ENCODE measurements around the gene CLDN16.
A peak's percentile ranks its signal among the peaks of the same experiment; 100 is the strongest.

Gene CLDN16, protein sequence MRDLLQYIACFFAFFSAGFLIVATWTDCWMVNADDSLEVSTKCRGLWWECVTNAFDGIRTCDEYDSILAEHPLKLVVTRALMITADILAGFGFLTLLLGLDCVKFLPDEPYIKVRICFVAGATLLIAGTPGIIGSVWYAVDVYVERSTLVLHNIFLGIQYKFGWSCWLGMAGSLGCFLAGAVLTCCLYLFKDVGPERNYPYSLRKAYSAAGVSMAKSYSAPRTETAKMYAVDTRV

DNA sequence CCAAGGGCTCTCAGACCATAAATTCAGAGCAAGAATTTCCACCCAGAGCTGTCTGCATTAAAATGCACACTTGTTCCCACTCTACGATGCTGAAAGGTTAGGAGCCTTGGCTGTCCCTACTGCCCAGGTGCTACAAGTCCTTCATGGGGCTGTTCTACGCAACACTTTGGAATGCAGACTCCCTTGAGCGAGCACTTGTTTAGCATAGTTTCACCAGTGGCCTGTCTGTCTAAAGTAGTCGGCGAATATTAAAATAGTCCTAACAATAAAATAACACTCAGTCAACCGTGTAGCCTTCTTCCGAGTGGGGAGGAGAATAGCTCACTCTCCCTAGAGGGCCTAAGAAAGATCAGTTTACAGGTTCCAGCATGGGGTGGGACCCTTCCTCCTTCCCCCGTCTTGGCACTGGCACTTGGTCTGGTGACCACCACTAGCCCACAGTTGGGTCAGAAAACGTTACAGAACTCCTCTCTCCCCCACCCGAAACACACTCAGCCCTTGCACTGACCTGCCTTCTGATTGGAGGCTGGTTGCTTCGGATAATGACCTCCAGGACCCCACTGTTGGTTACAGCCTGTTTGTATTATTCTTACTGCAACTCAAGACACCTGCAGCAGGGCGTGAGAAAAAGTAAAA, at the start of gene CLDN16:
Gene CLDN16 (plus strand): TSS at position 586 of the 636 bp plus-strand sequence. CDS start 167 bp downstream, outside the sequence.
- DNase-seq (ENCODE audit: low spot score): no peak

DNA sequence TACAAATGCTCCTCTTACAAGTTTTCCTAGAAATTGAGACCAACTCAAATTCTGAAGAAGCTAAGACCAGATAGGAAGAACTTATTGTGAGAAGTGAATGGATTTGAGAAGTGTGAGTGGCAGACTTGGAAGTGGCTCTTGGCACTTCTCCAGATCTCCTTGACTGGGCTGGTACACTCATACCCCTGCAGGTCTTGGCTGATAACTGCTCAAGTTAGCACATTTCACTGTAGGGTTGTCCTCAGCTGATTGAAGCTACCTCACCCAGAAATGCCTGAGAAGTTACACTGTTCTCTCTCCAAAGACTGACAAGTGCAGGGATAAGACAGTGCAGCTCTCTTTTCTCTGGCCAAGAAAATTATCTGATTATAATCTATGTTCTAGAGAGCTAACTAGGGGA, 49.2 kb upstream of the CLDN16 start:
- no peak for DNase-seq (ENCODE audit: low spot score)

DNA sequence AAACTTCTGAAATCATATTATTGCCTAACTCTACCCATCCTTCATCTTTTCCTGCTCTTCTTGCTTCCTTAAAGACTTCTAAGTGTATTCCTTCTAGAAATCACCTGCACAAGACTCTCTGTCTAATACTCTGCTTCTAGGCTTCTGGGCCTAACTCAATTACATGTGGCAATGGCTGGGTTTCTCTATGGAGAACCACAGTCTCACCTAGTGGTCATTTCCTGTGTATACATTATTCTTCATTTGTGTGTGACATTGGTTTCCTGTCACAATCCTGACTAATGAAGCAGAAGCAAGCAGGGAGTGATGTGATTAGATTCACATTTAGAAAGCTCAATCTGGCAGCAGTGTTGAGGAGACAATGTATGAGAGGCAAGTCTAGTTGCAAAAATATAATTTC, 48.8 kb upstream of the CLDN16 start:
- DNase-seq (ENCODE audit: low spot score): no peak

DNA sequence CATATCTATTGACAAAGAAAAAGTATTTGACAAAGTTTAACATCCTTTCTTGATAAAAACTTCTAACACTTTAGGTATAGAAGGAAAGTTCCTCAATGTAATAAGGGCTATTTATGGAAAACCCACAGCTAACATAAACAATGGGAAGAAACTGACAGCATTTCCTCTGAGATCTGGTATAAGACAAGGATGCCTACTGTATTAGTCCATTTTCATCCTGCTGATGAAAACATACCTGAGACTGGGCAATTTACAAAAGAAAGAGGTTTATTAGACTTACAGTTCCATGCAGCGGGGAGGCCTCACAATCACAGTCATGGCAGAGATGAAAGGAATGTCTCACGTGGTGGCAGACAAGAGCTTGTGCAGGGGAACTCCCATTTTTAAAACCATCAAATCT, 47.9 kb upstream of the CLDN16 start:
- no peak for DNase-seq (ENCODE audit: low spot score)

DNA sequence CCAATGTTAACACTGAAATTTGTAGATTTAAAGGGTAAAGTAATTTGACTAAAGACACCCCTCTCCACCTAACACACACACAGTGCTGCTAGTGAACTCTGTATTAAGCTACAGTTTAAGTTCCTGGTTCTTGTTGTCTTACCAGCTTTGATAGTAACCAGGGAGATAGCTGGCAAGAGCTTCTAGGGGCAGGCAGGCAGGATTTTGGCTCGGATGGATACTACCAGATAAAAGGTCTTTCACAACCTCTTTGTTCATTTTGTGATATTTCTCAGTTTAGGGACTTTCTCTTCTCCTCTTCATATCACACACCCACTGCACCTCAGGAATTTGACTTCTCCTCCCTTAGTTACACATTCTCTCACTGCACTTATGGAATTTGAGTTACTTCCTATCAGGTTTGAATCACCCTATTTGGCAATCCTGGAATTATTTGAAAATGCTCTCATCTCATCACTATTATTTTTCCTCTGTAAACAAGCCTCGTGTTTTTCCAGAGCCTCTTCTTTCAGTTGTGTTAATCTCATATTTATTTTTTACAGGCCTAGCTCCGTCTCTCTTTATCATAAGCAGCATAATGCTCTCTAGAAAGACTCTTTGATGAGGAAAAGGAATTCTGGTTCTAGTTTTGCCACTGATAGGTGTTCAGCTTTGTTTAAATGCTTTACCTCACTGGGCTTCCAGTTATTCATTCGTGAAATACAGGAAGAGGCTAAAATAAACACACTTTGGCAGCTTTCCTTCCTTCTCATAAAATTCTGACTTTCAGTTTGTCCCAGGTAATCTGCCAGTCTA, 42.7 kb upstream of the CLDN16 start:
- DNase-seq (ENCODE audit: low spot score): peak; percentile 47

DNA sequence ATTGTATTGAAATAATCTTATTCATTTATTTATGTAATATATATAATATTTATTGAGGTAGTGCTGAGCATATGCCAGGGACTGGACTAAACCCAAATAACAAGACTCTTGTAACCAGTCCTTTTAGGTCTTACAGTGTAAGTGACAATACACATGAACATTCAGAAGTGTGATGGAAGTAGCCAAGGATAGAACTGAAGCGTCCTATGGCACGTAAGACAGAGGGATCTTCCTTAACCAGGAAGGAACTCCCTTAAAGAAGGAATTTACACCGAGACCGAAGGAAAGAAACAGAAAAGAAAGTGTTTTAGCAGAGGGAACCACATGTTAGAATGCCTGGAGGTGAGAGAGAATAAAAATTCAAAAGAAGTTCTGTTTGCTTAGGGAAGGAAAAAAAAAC, 42.1 kb upstream of the CLDN16 start:
- no peak for DNase-seq (ENCODE audit: low spot score)

DNA sequence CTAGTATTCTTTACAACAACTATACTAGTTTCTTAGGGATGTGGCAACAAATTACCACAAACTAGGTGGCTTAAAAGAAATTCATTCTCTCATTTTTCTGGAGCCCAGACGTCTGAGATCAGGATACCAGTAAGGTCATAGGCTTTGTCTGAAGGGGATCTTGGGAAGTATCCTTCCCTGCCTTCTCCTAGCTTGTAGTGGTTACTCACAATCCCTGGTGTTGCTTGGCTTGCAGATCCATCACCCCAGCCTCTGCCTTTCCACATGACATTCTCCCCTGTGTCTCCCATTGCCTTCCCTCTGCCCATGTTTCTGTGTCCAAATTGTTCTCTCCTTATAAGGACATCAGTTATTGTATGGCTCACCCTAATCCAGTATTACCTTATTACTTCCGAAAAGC, 41.4 kb upstream of the CLDN16 start:
- DNase-seq (ENCODE audit: low spot score): no peak

DNA sequence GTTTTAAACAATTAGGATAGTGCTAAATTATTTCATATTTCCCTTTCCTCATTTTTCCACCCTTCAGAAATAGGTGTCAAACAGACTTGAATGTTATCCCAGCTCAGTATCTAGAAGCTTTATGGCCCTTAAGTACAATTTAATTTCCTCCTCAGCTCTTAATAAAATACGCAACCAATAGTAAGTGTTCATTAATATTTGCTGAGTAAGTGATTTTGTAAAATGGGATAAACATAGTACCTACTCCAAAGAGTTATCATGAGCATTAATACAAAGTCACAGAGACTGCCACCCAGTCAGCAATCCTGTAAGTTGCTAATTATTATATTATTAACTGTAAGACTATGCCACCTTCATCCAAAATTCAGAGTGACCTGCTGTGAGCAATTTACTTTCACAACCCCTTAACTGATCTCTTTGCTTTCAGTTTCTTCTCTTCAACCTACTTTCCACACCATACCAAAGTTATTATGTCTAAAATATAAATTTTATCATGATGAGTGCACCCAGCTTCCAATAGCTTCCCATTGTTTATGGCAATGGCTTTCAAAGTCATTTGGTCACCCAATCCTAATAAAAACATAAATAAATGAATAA, 35.0 kb upstream of the CLDN16 start:
- no peak for DNase-seq (ENCODE audit: low spot score)

DNA sequence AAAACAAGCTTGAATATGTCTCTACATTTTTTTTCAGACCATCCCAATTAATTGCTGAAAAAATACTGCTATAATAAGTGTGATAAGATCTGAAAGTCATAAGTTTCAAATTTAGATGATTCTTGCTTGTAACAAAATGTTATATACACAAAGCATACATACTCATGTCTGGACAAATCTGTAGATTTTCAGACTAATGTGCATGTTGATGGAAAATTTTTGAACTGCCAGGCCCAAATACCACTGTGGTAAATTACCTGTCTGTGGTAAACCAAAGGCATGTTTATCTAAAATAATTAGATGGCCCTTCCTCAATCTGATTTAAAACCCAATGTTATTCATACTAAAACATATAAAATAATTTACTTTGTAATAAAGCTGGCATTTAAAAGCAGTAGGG, 31.7 kb upstream of the CLDN16 start:
- DNase-seq (ENCODE audit: low spot score): no peak

DNA sequence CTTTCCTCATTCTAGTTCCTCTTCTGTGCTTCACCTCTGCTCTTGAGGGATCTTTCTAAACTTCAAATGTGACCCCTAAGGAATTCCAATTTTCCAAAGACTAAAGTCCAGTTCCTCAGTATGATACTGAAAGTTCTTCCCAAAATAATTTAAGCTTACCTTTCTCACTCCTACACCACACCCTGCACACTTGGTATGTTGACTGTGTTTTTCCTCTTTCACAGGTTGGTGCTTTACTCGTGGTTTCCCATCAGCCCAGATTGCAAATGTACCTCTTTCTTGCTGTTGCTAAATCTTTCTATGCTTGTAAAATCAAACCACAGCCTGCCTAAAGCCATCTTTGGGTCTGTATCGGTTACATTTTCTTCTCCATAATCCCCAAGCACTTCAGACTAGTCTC, 30.5 kb upstream of the CLDN16 start:
- DNase-seq (ENCODE audit: low spot score): no peak

DNA sequence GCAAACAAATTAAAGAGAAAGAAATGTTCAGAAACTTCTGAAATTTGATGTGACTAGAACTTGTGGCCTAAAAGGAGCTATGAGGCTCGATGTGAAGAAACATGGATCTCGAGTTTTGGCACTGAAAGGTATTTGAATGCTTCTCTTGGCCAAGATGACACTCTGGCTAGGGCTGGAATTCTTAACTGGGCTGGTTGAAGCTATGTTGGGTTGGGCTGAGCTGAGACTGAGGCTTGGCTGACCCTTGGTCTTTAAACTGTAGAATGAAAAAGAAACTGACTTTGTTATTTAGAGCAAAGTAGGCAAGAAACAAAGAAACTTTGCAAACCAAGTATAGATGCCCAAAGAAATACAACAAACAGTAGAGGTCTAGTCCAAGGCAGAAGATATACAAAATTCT, 28.1 kb upstream of the CLDN16 start:
- DNase-seq (ENCODE audit: low spot score): no peak

DNA sequence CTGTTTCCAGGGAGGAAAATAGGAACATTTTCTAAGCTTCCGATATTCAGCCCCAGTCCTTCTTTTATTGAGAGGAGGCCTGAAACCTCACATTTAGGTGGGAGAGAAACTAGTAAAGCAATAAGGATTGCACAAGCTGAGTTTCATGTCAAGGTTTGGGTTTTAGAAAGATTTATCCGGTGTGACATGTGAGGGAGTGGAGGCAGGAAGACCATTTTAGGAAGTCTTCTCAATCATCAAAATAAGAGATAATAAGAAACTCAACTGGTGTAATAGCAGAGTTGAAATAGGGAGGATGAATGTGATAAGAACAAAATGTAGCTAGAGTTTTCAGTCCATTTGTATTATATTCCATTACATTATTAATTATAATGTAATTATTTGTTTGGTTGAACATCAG, 27.7 kb upstream of the CLDN16 start:
- no peak for DNase-seq (ENCODE audit: low spot score)

DNA sequence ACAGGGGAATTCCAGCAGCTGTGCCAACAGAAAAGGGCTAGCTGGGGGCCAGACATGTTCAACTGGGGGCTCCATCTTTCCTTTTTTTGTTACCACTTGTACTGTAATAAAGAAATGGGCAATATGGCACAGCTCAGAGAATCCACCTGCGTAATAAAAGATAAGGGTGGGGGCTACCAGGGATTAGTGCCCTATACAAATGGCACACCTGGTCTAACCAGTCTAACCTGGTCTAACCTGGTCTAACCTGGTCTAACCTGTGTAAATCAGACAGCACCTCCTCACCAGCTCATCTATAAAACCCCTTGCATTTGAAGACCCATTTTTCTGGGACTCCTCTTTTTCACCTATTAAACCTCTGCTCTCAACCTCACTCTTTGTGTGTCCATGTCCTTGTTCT, 26.2 kb upstream of the CLDN16 start:
- no peak for DNase-seq (ENCODE audit: low spot score)

DNA sequence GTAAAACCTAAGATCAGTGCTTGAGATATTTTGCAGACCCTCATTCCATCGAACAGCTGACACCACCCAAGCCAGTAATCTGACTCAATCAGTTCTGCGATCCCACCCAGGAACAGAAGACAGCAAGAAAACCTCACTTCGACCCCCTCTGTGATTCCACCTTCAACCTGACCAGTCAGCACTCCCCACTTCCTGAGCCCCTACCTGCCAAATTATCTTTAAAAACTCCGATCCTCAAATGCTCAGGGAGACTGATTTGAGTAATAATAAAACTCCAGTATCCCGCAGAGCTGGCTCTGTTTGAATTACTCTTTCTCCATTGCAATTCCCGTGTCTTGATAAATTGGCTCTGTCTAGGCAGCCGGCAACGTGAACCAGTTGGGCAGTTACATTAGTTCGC, 25.7 kb upstream of the CLDN16 start:
- DNase-seq (ENCODE audit: low spot score): no peak

DNA sequence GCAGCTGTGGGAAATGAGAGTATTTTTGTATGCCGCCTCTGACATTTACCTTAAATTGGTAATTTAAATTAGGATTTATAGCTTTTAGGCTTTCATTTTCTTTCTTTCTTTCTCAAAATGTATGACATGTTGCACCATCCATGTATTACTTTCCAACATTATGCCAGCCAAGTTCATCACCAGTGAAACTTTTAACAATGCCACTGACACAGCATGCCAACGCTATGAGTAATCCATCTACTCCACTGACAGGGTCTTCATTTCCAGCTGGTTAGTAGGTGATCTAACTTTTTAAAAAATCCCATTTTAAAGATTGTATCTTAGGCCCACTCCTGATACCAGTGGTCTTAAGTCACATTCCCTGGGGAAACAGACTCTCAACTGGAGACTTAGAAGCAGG, 21.8 kb upstream of the CLDN16 start:
- no peak for DNase-seq (ENCODE audit: low spot score)

DNA sequence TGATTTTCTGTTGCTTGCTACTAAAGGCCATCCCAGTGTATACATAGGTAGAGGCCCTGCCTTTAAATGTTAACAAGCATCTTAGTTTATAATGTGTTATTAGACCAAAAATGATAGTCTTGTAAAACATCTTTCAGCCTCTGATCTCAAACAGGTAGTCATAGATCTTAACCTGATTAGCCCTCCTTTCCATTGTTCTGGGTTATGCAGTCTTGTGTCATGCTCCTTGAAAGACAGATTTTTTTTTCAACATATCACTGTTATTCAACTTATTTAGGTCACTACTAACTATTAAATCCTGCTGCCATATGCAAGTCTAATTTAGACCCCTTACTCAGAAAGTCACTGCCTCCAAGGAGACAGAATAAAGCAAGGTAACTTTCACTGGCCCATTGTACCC, 19.1 kb upstream of the CLDN16 start:
- DNase-seq (ENCODE audit: low spot score): no peak

DNA sequence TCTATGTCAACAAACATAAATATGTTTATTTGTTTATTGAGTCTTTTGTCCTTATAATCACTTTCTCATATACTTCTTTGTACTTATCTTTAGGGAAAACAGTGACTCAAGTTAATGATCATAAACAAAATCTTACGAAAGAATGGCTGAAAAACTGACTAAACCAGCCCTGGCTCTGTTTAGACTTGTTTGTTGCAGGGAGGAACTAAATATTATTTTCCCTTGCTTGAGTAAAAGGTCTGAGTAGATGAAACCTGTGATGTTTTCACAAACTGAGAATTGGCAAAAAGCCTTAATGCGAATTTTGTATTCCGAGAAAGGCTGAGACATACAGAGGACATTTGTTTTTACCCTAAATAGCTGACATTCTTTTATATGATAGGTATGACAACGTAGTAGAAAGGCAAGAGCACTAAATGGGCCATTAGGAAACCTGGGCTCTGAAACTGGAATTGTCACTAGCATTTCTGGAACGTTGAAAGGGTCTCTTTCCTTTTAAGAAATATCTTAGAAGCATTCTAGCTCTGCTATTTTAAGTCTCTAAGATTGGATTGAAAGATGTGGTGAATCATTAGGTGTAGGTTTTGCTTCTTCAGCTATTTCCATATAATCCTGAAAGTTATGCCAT, 18.2 kb upstream of the CLDN16 start:
- no peak for DNase-seq (ENCODE audit: low spot score)

DNA sequence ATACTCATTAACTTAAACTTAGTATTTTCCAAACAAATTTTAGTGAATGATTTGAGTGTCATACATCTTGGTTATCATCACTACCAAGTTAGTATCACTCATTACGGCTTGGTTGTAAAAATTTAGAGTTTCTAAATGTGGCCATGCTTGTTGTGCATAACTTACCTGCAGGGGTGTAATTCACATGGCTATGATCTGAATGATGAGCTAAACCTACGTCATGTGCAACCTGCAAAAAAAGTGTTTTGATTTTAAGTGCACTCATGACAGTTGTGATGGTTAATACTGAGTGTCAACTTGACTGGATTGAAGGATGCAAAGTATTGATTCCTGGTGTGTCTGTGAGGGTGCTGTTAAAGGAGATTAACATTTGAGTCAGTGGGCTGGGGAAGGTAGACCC, 17.6 kb upstream of the CLDN16 start:
- DNase-seq (ENCODE audit: low spot score): no peak

DNA sequence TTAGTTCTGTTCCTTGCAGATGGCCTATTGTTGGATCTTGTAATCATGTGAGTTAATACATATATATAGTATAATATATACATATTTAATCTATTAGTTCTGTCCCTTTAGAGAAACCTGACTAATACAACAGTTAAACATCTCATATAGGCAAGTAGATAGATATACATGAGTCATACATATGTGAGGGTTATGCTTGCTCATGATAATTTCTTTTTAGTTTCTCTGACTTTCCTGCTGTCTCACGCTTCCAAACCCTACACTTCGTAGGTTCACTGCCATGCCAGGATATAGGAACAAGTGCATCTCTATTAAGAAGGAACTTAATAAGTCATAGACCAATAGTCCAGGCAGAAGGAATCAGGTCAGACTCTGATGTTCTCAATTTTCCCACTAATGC, 16.8 kb upstream of the CLDN16 start:
- no peak for DNase-seq (ENCODE audit: low spot score)

DNA sequence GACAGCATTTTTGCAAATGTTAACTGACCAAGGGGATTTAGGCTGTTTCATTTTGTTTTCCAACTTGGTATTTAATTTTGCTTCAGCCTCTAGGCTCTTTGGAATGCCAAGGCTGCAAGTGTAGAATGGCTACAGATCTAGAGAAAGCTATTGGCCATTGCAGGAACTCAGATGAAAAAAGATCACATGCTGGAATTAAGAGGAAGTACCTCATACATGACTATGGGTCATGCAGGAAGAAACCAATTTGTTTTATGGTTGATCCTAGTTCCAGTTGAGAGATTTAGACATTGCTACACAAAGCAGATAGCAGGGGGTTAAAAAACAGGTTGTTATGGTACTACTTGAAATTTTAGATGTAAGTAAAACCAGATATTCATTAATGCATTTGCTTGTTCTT, 12.7 kb upstream of the CLDN16 start:
- no peak for DNase-seq (ENCODE audit: low spot score)

DNA sequence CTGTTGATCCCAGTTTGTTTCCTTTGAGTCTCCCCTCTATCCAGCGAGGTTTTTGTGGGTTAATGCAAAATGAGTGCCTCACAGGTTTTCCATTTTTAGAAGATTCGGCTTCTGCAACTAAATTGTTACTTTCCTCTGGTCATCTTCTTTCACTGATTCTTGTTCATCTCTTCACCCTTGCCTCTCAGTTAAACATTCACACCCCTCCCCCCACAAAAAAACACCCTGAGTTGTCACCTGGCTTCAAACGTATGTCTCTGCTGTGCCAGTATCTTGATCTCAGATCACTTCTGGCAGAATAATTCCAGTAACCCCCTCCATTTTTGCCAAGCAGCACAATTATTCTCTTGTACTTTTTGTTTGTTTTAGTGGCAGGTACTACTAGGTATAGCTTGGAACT, 12.3 kb upstream of the CLDN16 start:
- DNase-seq (ENCODE audit: low spot score): no peak

DNA sequence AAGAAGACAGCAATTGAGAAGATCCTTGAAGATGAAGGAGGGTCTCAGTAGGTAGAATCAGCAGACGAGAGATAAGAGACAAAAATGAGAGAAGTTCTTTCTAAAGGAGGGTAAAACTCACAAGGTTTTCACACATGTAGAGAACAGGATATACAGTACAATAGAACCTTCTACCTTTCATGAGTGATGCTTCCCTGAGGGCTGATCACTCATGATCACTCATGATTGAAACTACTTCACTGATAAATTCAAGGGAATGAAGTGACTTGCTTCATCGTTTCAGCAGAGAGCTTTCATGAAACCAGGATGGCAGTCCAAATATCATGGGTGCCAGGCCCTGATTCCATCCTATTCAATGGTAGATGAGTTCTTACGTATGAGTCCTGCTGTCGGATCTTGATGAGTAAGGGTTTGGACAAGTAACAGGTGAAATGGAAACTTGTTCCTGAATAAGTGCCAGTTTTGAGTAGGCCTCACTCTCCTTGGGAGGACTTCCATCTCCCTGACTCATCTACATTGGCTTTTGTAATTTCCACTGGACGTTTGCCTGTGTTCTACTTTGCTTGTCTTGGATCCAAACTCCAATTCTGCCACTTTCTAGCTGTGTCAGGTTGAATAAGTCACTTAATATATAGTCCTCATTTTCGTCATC, 9.6 kb upstream of the CLDN16 start:
- DNase-seq (ENCODE audit: low spot score): peak; percentile 47

Data from AG08396 (cell line).